Hepatocyte (in vitro differentiated cells): Measurements from ENCODE around the gene ATP1A1. TPM values are rescaled to one million over a fixed set of nuclear protein-coding genes. Genes with fewer than 3 reads are reported as not detected.

Experiments
- DNase-seq: peaks from one replicate; pipeline ENCODE4 v3.0.0-alpha.2; 2016; ENCODE audit warnings: low spot score
- H2AFZ ChIP-seq: fragments of 200-600 bp; sonication (generic); 2 replicates; pipeline ENCODE4 v1.6.0; 2016; ENCODE audit warnings: antibody characterized with exemption, mild to moderate bottlenecking
- H3K27ac ChIP-seq: fragments of 200-600 bp; sonication (generic); 2 replicates; pipeline ENCODE4 v1.5.1; 2016; ENCODE audit warnings: mild to moderate bottlenecking
- H3K27me3 ChIP-seq: fragments of 200-600 bp; sonication (generic); 2 replicates; pipeline ENCODE4 v1.6.1; 2016
- H3K36me3 ChIP-seq: fragments of 200-600 bp; sonication (generic); replicated peaks from 2 replicates; pipeline ENCODE4 v1.5.1; 2016; ENCODE audit warnings: low read depth; ENCODE audit not compliant: insufficient read depth
- H3K4me1 ChIP-seq: fragments of 200-600 bp; sonication (generic); 2 replicates; pipeline ENCODE4 v1.5.1; 2016; ENCODE audit warnings: mild to moderate bottlenecking, moderate library complexity; ENCODE audit not compliant: insufficient read depth
- H3K4me2 ChIP-seq: fragments of 200-600 bp; sonication (generic); 2 replicates; pipeline ENCODE4 v1.6.0; 2016
- H3K4me3 ChIP-seq: fragments of 200-600 bp; sonication (generic); 2 replicates; pipeline ENCODE4 v1.5.1; 2016; ENCODE audit warnings: mild to moderate bottlenecking
- H3K79me2 ChIP-seq: fragments of 200-600 bp; sonication (generic); 2 replicates; pipeline ENCODE4 v1.6.0; 2017; ENCODE audit warnings: mild to moderate bottlenecking
- H3K9me2 ChIP-seq: fragments of 200-600 bp; sonication (generic); replicated peaks from 2 replicates; pipeline ENCODE4 v1.6.0; 2017; ENCODE audit warnings: mild to moderate bottlenecking; ENCODE audit not compliant: insufficient read depth
- H3K9me3 ChIP-seq: fragments of 200-600 bp; sonication (generic); 2 replicates; pipeline ENCODE4 v1.5.1; 2016; ENCODE audit warnings: low read depth, mild to moderate bottlenecking
- H4K20me1 ChIP-seq: fragments of 200-600 bp; sonication (generic); 2 replicates; pipeline ENCODE4 v1.6.0; 2016; ENCODE audit warnings: mild to moderate bottlenecking; ENCODE audit not compliant: insufficient read depth, poor library complexity, severe bottlenecking
- EZH2 ChIP-seq: fragments of 200-600 bp; sonication (generic); IDR thresholded peaks from 2 replicates; pipeline ENCODE4 v1.6.1; 2016; ENCODE audit warnings: antibody characterized with exemption, mild to moderate bottlenecking, borderline replicate concordance
- EZH2phosphoT487 ChIP-seq: fragments of 200-600 bp; sonication (generic); IDR thresholded peaks from one replicate; pipeline ENCODE4 v1.6.1; 2018; ENCODE audit warnings: antibody characterized with exemption, mild to moderate bottlenecking, low read depth, moderate library complexity; ENCODE audit not compliant: unreplicated experiment, severe bottlenecking
- WGBS: methylation state at CpG from one replicate; pipeline ENCODE4 v1.1.6; 2016; ENCODE audit warnings: low lambda C conversion rate; ENCODE audit errors: missing lambda C conversion rate; 5-methylcytosine and 5-hydroxymethylcytosine counted together
- polyA plus RNA-seq: library from polyadenylated mRNA; unstranded; fragments of >200 nt; fragmentation: Nextera tagmentation; extraction: Ambion mirVana; gene quantifications from 2 replicates; pipeline ENCODE4 v1.2.1, GENCODE V29; 2016
- total RNA-seq: library from RNA; depleted of rRNA; stranded (reverse); fragments of >200 nt; gene quantifications from 2 replicates; pipeline ENCODE4 v1.2.3, GENCODE V29; 2014
- TF ChIP-seq, protein P1 (sequence below): fragments of 200-600 bp; sonication (generic); IDR thresholded peaks from 2 replicates; pipeline ENCODE4 v1.5.1; 2016; ENCODE audit warnings: antibody characterized with exemption, mild to moderate bottlenecking; ENCODE audit not compliant: poor library complexity

The ATP1A1 gene
- total and polyA plus RNA-seq, 2 experiments from 2014 or later: 412 to 559 TPM

GRCh38 chr1:116347696-116348095 lies 25.3 kb upstream of the ATP1A1 start:
- Histone ChIP-seq H2AFZ (no peak overlapping the region), H3K9me3 (no peaks in the 10 kb centered on the region), H3K36me3 (no peaks in the 10 kb centered on the region), H3K4me1 (no peaks in the 10 kb centered on the region), H3K4me3 (no peak overlapping the region), H3K79me2 (no peaks in the 10 kb centered on the region), H3K27me3 (no peaks in the 10 kb centered on the region), H3K9me2 (no peaks in the 10 kb centered on the region), H4K20me1 (no peaks in the 10 kb centered on the region), H3K27ac (no peak overlapping the region), H3K4me2 (no peak overlapping the region)
- WGBS: 92% methylated on average over 2 of the region's 2 CpGs
- DNase-seq: no peak
- TF ChIP-seq EZH2phosphoT487: no peak
- TF ChIP-seq, protein P1, sequence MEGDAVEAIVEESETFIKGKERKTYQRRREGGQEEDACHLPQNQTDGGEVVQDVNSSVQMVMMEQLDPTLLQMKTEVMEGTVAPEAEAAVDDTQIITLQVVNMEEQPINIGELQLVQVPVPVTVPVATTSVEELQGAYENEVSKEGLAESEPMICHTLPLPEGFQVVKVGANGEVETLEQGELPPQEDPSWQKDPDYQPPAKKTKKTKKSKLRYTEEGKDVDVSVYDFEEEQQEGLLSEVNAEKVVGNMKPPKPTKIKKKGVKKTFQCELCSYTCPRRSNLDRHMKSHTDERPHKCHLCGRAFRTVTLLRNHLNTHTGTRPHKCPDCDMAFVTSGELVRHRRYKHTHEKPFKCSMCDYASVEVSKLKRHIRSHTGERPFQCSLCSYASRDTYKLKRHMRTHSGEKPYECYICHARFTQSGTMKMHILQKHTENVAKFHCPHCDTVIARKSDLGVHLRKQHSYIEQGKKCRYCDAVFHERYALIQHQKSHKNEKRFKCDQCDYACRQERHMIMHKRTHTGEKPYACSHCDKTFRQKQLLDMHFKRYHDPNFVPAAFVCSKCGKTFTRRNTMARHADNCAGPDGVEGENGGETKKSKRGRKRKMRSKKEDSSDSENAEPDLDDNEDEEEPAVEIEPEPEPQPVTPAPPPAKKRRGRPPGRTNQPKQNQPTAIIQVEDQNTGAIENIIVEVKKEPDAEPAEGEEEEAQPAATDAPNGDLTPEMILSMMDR: no peak
- no peak for TF ChIP-seq EZH2

GRCh38 chr1:116350097-116350645 lies 22.9 kb upstream of the ATP1A1 start:
- no peaks in the 10 kb centered on the region for H3K9me2 ChIP-seq
- WGBS: 93% methylated on average over 2 of the region's 2 CpGs

DNA sequence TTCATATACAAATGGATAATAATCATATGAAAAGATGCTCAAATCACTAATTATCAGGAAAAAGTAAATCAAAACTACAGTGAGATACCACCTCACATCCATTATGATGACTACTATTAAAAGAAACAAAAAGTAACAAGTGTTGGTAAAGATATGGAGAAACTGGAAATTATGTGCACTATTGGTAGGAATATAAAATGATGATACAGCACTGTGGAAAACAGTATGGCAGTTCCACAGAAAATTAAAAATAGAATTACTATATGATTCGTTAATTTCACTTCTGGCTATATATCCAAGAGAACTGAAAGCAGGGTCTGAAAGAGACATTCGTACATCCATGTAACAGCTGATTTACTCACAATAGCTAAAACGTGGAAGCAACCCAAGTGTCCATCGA lies 21.1 kb upstream of the ATP1A1 start:
- no peak overlapping the region for H2AFZ ChIP-seq

More at GRCh38 chr1:116350097-116350645, 22.9 kb upstream of the ATP1A1 start:
- Histone ChIP-seq H3K36me3 (no peaks in the 10 kb centered on the region), H3K4me3 (no peak overlapping the region), H3K27me3 (no peaks in the 10 kb centered on the region), H3K9me3 (no peaks in the 10 kb centered on the region), H4K20me1 (no peaks in the 10 kb centered on the region), H3K27ac (no peak overlapping the region), H2AFZ (no peak overlapping the region), H3K79me2 (no peaks in the 10 kb centered on the region), H3K4me2 (no peak overlapping the region), H3K4me1 (no peaks in the 10 kb centered on the region)
- no peak for TF ChIP-seq EZH2phosphoT487
- TF ChIP-seq EZH2: no peak
- TF ChIP-seq, protein P1: no peak
- no peak for DNase-seq

More for the DNA sequence above, 21.1 kb upstream of the ATP1A1 start:
- no peaks in the 10 kb centered on the region for H3K4me1 ChIP-seq
- 89% methylated on average over 4 of the region's 4 CpGs for WGBS
- H3K4me2 ChIP-seq: no peak overlapping the region
- no peak overlapping the region for H3K27ac ChIP-seq
- no peaks in the 10 kb centered on the region for H3K36me3 ChIP-seq
- no peaks in the 10 kb centered on the region for H3K79me2 ChIP-seq
- H3K27me3 ChIP-seq: no peaks in the 10 kb centered on the region
- no peak for TF ChIP-seq EZH2
- no peak for TF ChIP-seq EZH2phosphoT487
- TF ChIP-seq, protein P1: no peak
- H3K9me2 ChIP-seq: no peaks in the 10 kb centered on the region
- H4K20me1 ChIP-seq: no peaks in the 10 kb centered on the region
- H3K9me3 ChIP-seq: no peaks in the 10 kb centered on the region
- no peak for DNase-seq
- no peak overlapping the region for H3K4me3 ChIP-seq
